Gastroesophageal sphincter (tissue), 3 donors: ENCODE measurements around the gene SCAF4.
"Not testable (repeated sequence)": the region's sequence is repeated elsewhere in the genome, so short reads cannot be mapped to it uniquely, and the experiment has no call there.

ENCODE experiments used
- EP300 ChIP-seq: sonication (generic); formaldehyde crosslinking; IDR thresholded peaks from one replicate; pipeline ENCODE4 v1.6.1; 2017; ENCODE audit warnings: antibody characterized with exemption, mild to moderate bottlenecking
- POLR2A ChIP-seq, 2 donors: fragments of 450-650 bp; IDR thresholded peaks; one replicate each; pipeline ENCODE4 v1.6.1; 2017; ENCODE audit warnings: antibody characterized with exemption in 2 of 2, mild to moderate bottlenecking in 2 of 2, moderate library complexity in 1 of 2
- POLR2AphosphoS5 ChIP-seq: sonication (generic); formaldehyde crosslinking; IDR thresholded peaks from one replicate; pipeline ENCODE4 v1.6.1; 2017; ENCODE audit warnings: antibody characterized with exemption
- TF ChIP-seq, protein P1 (sequence below), 4 experiments: fragments of 200-600 bp in 2 of 4; fragments of 450-650 bp in 2 of 4; sonication (generic) in 1 of 4; IDR thresholded peaks; one replicate each; pipeline ENCODE4 v1.5.1; 2017 to 2019; ENCODE audit warnings: antibody characterized with exemption in 4 of 4, mild to moderate bottlenecking in 2 of 4, moderate library complexity in 2 of 4

DNA sequence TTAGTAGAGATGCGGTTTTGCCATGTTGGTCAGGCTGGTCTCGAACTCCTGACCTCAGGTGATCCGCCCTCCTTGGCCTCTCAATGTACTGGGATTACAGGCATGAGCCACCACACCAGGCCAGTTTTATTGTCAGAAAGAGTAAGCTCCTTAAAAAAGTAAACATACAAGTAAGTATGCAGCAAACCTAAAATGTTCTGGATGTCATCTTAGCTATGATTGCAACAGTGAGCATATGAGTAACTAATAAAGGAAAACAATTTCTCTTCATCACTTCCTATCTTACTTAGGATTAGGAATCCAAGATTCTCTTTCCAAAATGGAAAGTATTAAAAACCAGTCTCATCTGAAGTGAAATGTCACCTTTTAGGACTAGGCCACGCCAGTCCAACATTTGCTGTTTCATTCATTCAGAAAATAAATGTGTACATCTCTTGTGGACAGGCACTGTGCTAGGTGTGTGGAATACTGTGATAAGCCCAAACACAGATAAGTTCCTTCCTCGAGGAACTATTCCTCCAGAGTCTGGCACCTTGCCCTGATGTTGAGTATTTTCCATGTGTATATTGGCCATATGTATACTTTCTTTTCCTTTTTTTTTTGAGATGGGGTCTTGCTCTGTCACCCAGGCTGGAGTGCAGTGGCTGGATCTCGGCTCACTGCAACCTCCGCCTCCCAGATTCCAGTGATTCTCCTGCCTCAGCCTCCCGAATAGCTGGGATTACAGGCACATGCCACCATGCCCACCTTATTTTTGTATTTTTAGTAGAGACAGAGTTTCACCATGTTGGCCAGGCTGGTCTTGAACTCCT is 5.9 kb upstream of the SCAF4 start:
- TF ChIP-seq, protein P1, sequence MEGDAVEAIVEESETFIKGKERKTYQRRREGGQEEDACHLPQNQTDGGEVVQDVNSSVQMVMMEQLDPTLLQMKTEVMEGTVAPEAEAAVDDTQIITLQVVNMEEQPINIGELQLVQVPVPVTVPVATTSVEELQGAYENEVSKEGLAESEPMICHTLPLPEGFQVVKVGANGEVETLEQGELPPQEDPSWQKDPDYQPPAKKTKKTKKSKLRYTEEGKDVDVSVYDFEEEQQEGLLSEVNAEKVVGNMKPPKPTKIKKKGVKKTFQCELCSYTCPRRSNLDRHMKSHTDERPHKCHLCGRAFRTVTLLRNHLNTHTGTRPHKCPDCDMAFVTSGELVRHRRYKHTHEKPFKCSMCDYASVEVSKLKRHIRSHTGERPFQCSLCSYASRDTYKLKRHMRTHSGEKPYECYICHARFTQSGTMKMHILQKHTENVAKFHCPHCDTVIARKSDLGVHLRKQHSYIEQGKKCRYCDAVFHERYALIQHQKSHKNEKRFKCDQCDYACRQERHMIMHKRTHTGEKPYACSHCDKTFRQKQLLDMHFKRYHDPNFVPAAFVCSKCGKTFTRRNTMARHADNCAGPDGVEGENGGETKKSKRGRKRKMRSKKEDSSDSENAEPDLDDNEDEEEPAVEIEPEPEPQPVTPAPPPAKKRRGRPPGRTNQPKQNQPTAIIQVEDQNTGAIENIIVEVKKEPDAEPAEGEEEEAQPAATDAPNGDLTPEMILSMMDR (IDR thresholded peaks at IDR 0.05) = not testable (repeated sequence)
- not testable (repeated sequence) for TF ChIP-seq POLR2AphosphoS5; POLR2A (IDR thresholded peaks at IDR 0.05); EP300
